SU-DHL-6 (cell line): ENCODE results near the gene ZNF350.

Experiments used
- H2AFZ ChIP-seq: fragments of 200-600 bp; sonication (generic); 2 replicates; pipeline ENCODE4 v1.6.1; 2014; ENCODE audit warnings: low read depth, mild to moderate bottlenecking, moderate library complexity, mixed read lengths, antibody characterized with exemption, low read length; ENCODE audit not compliant: severe bottlenecking
- H3F3A ChIP-seq: fragments of 200-600 bp; shearing (Covaris generic); 2 replicates; pipeline ENCODE4 v1.6.0; 2016; ENCODE audit warnings: antibody characterized with exemption, mild to moderate bottlenecking; ENCODE audit not compliant: insufficient read depth
- H3K27ac ChIP-seq: fragments of 200-600 bp; sonication (generic); 2 replicates; pipeline ENCODE4 v1.5.1; 2016; ENCODE audit warnings: low read depth, mild to moderate bottlenecking, low read length, moderate library complexity, mixed read lengths
- H3K27me3 ChIP-seq: fragments of 200-600 bp; sonication (generic), shearing (Covaris generic); 2 replicates; pipeline ENCODE4 v1.6.0; 2014; ENCODE audit warnings: mild to moderate bottlenecking, low read length
- H3K36me3 ChIP-seq: fragments of 200-600 bp; sonication (generic); 2 replicates; pipeline ENCODE4 v1.6.1; 2014; ENCODE audit warnings: mild to moderate bottlenecking, low read length, mixed read lengths
- H3K4me2 ChIP-seq: fragments of 300-600, 200-600 bp; shearing (Covaris generic), sonication (generic); 2 replicates; pipeline ENCODE4 v1.6.0; 2014; ENCODE audit warnings: low read length, low read depth, mild to moderate bottlenecking; ENCODE audit not compliant: poor library complexity, severe bottlenecking
- H3K4me3 ChIP-seq: fragments of 200-600 bp; sonication (generic); 2 replicates; pipeline ENCODE4 v1.5.1; 2014; ENCODE audit warnings: antibody characterized with exemption, low read length, mild to moderate bottlenecking, mixed read lengths; ENCODE audit not compliant: insufficient read depth, poor library complexity, severe bottlenecking
- H3K79me2 ChIP-seq: fragments of 200-600 bp; sonication (generic); 2 replicates; pipeline ENCODE4 v1.6.1; 2014; ENCODE audit warnings: mild to moderate bottlenecking, low read length, moderate library complexity; ENCODE audit not compliant: insufficient read depth
- H3K9ac ChIP-seq: fragments of 200-600 bp; sonication (generic); 2 replicates; pipeline ENCODE4 v1.7.0; 2014; ENCODE audit warnings: mild to moderate bottlenecking, low read length
- H3K9me2 ChIP-seq: fragments of 200-600 bp; sonication (generic); replicated peaks from 2 replicates; pipeline ENCODE4 v1.6.1; 2014; ENCODE audit warnings: low read length; ENCODE audit not compliant: insufficient read depth
- H3K9me3 ChIP-seq: fragments of 200-600 bp; sonication (generic); 2 replicates; pipeline ENCODE4 v1.6.1; 2014; ENCODE audit warnings: low read length, mixed read lengths; ENCODE audit not compliant: insufficient read depth
- H4K20me1 ChIP-seq: fragments of 200-600 bp; sonication (generic); 2 replicates; pipeline ENCODE4 v1.6.1; 2014; ENCODE audit warnings: low read depth, mild to moderate bottlenecking, antibody characterized with exemption, low read length, moderate library complexity, mixed read lengths
- EZH2phosphoT487 ChIP-seq: fragments of 200-600 bp; sonication (generic), shearing (Covaris generic); conservative IDR thresholded peaks from 2 replicates; pipeline ENCODE4 v1.6.1; 2018; ENCODE audit warnings: mild to moderate bottlenecking, antibody characterized with exemption, low read length, moderate library complexity, mixed read lengths
- TF ChIP-seq, protein P1 (sequence below): fragments of 200-600 bp; sonication (generic); IDR thresholded peaks from one replicate; pipeline ENCODE4 v1.5.1; 2017; ENCODE audit warnings: antibody characterized with exemption, mild to moderate bottlenecking, low read length, moderate library complexity; ENCODE audit not compliant: insufficient read depth, poor library complexity, severe bottlenecking

Gene ZNF350

DNA sequence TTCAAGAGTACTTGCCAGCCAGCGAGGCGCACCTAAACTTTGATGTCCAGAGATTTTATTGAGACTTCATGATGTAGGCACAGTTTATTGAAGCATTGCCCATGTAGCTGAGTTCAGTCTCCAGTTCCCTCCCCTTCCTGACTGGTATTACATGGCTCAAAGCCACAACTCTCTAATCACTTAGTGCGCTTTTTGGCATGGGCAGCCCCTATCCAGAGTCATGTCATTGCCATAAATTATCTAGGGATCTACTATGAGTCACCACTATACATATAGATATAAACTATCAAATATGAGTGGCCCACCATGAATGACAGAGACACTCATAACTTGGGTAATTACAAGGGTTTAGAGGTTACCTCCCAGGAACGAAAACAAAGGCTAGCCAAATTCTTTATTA lies 33.9 kb upstream of the ZNF350 start:
- no peaks in the 10 kb centered on the region for H3F3A ChIP-seq
- H3K79me2 ChIP-seq, result peaks cover 5% of the 10 kb centered on the region; the same call in 1 of the 2 replicates
- no peak for TF ChIP-seq EZH2phosphoT487
- TF ChIP-seq, protein P1, sequence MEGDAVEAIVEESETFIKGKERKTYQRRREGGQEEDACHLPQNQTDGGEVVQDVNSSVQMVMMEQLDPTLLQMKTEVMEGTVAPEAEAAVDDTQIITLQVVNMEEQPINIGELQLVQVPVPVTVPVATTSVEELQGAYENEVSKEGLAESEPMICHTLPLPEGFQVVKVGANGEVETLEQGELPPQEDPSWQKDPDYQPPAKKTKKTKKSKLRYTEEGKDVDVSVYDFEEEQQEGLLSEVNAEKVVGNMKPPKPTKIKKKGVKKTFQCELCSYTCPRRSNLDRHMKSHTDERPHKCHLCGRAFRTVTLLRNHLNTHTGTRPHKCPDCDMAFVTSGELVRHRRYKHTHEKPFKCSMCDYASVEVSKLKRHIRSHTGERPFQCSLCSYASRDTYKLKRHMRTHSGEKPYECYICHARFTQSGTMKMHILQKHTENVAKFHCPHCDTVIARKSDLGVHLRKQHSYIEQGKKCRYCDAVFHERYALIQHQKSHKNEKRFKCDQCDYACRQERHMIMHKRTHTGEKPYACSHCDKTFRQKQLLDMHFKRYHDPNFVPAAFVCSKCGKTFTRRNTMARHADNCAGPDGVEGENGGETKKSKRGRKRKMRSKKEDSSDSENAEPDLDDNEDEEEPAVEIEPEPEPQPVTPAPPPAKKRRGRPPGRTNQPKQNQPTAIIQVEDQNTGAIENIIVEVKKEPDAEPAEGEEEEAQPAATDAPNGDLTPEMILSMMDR, result no peak
- no peak overlapping the region for H3K4me2 ChIP-seq
- H3K9me3 ChIP-seq, result peaks cover 12% of the 10 kb centered on the region; the same call in 1 of the 2 replicates
- no peaks in the 10 kb centered on the region for H3K27me3 ChIP-seq
- H3K36me3 ChIP-seq, result peaks cover 84% of the 10 kb centered on the region
- H2AFZ ChIP-seq, result no peak overlapping the region
- no peak overlapping the region for H3K4me3 ChIP-seq
- H3K27ac ChIP-seq, result no peak overlapping the region
- no peaks in the 10 kb centered on the region for H3K9me2 ChIP-seq
- H4K20me1 ChIP-seq, result no peaks in the 10 kb centered on the region
- H3K9ac ChIP-seq, result no peak overlapping the region

DNA sequence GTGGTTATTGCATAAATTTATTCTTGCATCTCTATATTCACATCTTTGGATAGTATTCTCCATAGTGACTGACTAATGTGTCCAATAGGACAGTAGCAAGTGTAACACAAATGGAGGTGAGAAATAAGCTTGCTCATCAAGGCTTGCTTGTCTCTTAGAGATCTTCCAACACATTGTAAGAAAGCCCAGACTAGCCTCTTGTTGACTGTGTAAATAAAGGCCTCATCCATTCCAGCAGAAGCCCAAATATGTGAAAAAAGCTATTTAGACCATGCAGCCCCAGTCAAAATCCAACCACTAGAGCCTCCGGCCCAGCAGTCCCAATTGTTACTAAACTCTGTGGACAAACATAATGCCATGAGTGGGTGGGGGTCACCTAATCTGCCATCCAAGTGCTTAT lies 24.0 kb upstream of the ZNF350 start:
- Histone ChIP-seq H3K9me2 (no peaks in the 10 kb centered on the region), H3K27ac (no peak overlapping the region), H3K9ac (no peak overlapping the region), H3K79me2 (no peaks in the 10 kb centered on the region), H3K4me2 (no peak overlapping the region), H4K20me1 (no peaks in the 10 kb centered on the region), H3K27me3 (no peaks in the 10 kb centered on the region), H3K36me3 (peaks cover 5% of the 10 kb centered on the region; the same call in 1 of the 2 replicates), H3K4me3 (no peak overlapping the region), H3F3A (no peaks in the 10 kb centered on the region), H3K9me3 (peaks cover 7% of the 10 kb centered on the region; the same call in 1 of the 2 replicates), H2AFZ (no peak overlapping the region)
- TF ChIP-seq, protein P1, result no peak
- no peak for TF ChIP-seq EZH2phosphoT487

DNA sequence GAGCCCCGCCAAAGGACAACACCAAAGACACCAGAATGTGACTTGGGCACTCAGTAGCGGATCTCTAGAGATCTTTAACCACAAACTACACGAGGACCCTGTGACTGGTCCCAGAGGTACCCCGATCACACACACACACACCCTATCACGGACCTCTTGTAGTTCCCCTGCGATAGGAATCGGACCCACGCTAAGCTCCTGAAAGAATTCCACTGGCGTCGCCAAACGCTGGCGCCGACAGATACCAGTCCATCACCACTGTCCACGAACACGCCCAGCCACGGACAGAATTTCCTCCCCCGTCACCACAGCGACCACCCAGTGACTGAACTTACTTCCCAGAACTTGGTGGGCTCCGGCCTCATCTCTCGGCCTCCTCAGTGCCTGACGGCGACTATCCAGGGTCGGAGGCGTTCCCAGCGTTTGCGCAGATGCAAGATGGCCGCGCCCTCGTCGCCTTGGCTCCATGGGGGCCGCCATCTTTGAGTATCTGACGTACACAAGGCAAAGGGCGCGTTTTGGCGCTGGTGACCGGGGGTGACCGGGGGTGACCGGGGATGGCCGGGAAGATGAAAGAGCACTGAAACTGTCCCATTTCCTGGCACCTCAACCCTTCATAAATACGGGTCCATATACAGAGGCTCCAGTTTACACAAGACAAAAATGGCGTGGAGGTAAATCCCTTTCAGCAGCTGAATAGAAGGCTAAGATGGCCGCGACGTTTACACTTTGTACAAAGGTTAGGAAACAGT lies 21.3 kb upstream of the ZNF350 start, which contains the start of gene ZNF615:
Gene ZNF615 (minus strand): TSS at position 406 of the 752 bp plus-strand sequence. CDS start 4,500 bp downstream, outside the sequence.
- Histone ChIP-seq H3K9ac (no peak within 1 kb of the TSS), H3K79me2 (no peaks in the 10 kb centered on the region), H3K27me3 (no peaks in the 10 kb centered on the region), H3K4me2 (no peak within 1 kb of the TSS), H3K36me3 (no peaks in the 10 kb centered on the region), H3F3A (no peaks in the 10 kb centered on the region), H4K20me1 (no peaks in the 10 kb centered on the region), H3K27ac (no peak within 1 kb of the TSS), H3K9me3 (0 out of 2 replicates have a peak, but pooled peaks cover 4% of the 10 kb centered on the region), H2AFZ (no peak within 1 kb of the TSS), H3K9me2 (no peaks in the 10 kb centered on the region), H3K4me3 (no peak within 1 kb of the TSS)
- TF ChIP-seq EZH2phosphoT487, result no peak

DNA sequence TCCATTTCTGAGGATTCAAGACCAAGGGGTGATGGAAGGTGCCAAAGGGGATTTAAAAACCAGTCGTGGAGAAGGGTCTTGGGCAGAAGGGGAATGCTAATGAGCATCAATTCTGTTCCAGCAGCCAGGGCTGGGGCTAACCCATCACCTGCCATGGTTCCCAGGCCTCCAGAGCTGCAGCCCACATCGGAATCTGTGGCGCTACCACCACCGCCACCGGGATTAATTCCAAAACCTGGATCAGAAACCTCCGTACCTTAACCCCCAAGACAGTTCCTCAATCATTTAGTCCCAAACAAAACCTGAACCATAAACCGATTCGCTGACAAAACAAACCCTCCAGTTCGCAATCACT lies 20.8 kb upstream of the ZNF350 start:
- no peaks in the 10 kb centered on the region for H3K36me3 ChIP-seq
- no peaks in the 10 kb centered on the region for H3K27me3 ChIP-seq
- H3K4me2 ChIP-seq, result no peak overlapping the region
- no peaks in the 10 kb centered on the region for H3K79me2 ChIP-seq
- no peak overlapping the region for H3K4me3 ChIP-seq
- no peaks in the 10 kb centered on the region for H4K20me1 ChIP-seq
- H2AFZ ChIP-seq, result no peak overlapping the region
- H3K27ac ChIP-seq, result no peak overlapping the region
- H3K9ac ChIP-seq, result no peak overlapping the region
- H3K9me3 ChIP-seq, result 0 out of 2 replicates have a peak, but pooled peaks cover 4% of the 10 kb centered on the region
- no peak for TF ChIP-seq EZH2phosphoT487
- TF ChIP-seq, protein P1, result no peak
- H3K9me2 ChIP-seq, result no peaks in the 10 kb centered on the region
- no peaks in the 10 kb centered on the region for H3F3A ChIP-seq
